Kidney glomerular epithelial cell (primary cell): ENCODE data around the gene SMYD2.
A peak's percentile ranks its signal among the peaks of the same experiment; 100 is the strongest.

Experiments
- DNase-seq: peaks from one replicate; lab custom pipeline; 2025; lab: John Stamatoyannopoulos, UW

The SMYD2 gene

DNA sequence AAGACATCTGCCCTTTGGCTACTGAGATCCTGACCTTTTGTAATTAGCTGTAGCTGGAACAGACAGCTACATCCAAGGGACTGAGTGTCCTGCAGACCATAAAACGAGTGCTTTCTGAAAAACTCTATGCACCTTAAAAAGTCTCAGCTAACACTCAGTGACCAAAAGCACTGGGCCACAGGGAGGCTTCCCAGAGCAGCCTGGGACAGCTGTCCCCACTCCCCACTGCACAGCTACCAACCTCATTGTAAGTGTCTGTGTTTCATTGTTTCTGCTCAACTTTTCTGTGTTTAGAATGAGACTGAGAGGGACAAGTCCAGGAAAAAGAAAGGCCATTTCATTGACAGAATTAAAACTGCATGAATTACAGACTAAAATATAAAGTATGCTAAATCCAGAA lies 80.7 kb downstream of the SMYD2 start:
- no peak for DNase-seq

DNA sequence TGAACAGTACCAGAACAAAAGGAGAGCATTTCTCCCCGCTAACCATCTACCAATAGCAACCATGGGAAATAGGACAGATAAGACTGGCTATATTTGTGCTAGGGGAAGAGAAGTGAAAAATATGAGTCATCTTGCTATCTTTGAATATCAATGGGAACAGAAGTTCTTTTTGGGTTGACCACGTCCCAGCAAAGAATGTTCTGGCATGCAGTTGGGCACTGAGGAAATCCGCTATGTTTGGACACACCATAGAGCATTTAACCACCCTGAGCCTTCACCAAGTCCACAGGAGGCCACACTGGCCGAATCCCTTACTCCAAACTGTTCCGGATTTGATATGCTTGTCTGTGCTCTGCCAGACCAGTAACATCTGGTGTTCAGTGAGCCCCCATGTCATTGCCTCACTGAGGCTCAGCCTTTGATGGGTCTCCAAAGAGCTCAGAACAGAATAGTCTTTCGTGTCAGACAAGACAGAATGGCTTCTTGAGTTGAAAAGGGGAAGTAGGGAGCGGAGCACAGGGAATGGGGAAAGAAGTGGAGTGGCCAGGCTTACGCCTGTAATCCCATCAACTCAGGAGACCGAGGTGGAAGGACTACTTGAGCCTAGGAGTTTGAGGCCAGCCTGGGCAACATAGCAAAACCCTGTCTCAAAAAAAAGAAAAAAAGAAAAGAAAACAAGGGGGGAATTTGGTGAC lies 81.4 kb downstream of the SMYD2 start:
- DNase-seq = no peak

DNA sequence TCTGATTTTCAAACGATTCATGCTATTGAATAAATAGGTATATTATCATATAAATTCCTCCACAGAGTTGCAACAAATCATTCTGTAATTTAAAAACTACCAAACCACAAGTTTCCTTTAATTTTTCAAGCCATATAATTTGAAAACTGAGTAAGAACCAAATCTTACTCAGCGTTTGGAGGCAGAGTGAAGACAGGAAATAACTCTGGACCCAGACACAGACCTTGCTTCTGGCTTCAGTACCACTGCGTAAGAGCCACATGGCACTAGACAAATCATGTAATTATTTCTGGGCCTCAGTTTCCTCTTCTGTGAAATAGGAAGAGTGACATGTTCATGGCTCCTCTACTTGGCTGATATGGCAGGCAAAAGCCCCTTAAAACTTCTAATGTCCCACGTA lies 82.4 kb downstream of the SMYD2 start:
- no peak for DNase-seq

DNA sequence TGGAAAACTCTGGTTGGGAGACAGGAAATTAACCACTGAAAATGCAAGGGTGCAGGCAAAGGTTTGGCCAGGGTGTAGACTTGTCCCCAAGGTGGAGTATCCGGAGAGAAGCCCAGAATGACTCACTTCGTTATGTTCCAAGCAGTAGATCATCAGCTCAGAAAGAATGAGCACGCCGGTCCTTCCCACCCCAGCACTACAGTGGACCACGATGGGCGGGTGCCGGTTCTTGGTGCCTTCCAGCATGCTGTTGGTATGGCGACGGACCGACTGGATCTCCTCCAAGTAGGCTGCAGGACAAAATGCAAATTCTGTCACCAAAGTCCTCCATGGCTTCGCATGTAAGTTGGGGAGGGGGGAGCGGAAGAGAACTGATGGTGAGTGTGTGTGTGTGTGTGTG lies 83.4 kb downstream of the SMYD2 start:
- DNase-seq = no peak

DNA sequence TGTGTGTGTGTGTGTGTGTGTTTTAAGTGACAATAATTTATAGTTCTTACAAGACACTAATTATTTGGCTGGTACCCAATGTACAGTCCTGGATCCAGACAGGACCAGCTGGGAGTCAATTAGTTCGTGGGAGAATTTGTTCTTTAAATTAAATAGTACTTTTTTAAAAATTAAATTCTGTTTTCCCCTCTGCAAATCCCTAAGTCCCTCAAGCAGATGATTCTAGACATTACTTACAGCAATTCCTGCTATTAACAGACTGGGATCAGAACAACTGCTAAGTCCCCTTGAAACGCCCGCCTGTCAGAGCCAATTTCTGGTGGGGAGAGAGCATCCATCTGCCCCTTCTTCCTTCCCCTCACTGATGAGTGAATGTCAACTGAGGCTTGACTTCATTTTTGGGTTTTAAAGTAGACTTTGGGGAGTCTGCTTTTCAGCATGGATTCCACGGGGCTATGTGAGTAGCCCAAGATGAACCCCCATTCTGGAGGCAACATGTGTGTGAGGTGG lies 83.9 kb downstream of the SMYD2 start:
- DNase-seq = no peak

DNA sequence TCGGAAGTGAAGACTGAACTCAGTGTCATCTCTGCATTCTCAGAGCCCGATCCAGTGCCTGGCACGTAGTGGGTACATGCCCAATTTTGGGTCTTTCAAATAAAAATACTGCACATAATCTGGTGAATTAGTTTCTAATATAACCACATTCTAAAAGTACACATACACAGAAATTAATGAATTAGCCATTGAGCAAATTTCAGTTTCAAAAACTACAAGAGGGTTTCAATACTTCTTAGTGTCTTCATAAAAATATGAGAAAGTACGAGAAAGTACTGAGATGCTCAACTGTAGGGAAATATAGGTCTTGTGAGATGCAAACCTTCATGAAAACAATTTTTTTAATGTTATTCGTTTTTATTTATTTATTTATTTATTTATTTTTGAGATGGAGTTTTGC lies 86.9 kb downstream of the SMYD2 start:
- no peak for DNase-seq

DNA sequence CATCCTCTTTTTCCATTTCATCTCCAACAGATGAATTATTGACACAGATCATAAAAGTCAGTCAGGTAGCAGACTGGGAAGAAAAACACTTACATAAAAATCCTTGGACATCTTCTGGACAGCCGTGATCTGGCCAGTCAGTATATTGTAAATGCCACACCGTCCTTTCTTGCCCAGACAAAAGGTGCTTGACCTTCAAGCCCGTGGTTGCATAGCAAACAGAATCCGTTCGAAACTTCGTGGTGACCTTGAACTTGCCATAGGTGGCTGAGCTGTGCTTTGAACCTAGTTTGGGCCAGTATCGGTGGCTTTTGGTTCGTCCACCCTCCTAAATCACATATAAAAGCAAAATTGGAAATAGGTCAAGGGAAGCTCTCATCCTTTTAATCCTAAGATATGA lies 88.4 kb downstream of the SMYD2 start:
- no peak for DNase-seq

DNA sequence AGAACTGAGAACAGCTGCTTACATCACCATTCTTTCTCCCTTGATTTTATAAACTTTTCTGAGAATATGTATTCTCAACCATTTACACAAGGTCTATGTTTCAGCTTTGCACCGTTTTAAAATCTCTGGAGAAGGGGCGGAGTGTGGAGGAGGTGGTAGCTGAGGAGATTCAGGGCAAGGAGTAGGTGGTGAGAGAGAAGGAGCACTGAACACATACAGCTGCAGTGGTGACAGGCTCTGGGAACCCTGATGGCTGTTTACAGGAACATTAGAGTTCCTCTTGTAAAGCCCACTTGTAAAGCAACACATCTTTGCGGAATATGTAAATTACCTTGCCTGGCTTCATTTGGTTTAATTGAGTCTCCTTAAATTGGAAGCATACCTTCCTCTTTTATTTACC lies 89.7 kb downstream of the SMYD2 start:
- DNase-seq = no peak

DNA sequence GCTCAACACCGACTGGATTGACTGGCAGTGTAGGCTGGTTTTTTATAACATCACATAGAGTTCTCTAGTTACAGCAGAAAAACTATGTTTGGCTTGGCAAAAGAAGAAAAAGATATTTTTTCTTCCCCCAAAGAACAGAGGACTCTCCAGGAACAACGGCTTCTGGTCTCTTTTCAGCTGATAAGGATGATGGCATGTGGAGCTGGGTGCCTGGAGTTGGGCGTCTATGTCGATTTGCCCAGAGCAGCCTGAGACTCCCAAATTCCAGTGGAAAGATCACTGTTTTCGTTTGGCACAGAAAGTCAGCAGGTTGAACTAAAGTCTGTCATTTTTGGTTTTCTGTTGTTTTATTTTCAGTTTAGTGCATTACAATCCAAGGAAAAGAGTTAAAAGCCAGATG lies 91.1 kb downstream of the SMYD2 start:
- DNase-seq = no peak

DNA sequence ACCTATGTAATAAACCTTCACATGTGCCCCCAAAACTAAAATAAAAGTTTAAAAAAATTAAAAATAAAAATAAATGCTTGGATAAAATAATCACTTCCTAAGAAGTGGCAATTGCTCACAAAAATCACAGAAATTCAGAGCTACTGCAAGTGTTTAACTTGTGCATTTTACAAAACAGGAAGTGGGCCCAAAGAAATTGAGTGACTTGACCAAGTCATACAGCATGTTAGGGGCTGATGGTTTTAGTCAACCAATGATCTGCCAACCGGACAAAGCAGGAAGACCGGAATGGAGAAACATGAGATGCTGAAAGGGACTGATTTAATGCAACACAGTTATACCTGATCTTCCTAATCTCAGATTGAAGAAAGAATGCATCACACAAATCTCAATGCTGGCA lies 96.5 kb downstream of the SMYD2 start:
- no peak for DNase-seq

DNA sequence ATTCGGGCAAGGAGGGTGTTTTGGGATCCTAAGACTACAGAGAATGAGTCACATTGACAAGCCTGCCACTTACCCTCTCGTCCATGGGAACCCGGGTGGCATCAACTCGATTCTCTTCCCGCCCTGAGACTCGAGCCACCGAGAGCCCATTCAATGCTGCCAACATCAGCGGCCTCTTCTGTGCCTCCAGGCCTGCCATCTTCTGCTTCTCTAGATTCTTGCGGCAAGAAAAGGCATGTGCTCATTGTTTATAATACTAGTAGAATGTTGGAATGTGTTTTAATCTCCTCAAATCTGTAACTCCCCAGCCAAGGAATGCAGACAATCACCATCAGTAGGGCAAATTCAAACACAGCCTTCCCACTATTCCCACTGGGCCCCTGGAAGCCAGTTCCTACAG lies 96.9 kb downstream of the SMYD2 start:
- DNase-seq = peak; percentile 31

DNA sequence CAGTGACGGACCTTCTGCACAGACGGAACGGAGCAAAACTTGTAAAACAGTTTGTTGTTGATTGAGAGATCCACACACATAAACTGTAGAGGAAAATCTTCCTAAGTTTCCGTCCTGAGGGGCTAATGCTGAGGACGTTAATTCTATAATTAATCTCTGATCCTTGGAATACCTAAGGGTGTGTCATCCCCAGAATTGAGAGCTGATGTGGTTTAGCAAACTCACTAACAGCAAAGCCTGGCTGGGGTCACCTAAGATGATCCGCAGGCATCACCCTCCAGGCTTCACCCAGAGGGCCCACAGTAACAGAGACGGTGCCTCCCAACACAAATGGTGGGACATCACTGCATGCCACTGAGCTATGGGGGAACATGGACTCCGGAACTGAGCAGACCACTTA lies 97.5 kb downstream of the SMYD2 start:
- DNase-seq = no peak

DNA sequence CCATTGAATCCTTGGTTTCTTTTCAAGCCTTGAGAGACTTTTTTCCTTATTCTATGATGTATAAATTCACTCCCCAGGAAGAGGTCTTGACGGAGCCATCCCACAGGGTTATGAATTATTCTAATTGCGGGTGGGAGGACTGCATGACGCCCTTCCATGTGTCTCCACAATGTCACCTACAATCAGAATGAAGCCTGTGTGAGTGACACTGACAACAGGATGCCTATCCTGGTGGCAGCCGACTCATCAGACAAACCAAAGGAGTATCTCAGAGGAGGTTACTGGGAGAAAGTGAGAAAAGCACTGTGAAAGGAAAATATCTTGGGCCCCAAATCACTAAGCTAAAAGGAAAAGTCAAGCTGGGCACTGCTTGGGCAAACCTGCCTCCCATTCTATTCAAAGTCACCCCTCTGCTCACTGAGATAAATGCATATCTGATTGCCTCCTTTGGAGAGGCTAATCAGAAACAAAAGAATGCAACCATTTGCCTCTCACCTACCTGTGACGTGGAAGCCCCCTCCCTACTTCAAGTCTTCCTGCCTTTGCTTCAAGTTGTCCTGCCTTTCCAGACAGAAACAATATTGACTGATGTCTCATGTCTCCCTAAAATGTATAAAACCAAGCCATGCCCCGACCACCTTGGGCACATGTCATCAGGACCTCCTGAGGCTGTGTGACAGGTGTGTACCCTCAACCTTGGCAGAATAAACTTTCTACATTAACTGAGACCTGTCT lies 98.4 kb downstream of the SMYD2 start:
- no peak for DNase-seq

DNA sequence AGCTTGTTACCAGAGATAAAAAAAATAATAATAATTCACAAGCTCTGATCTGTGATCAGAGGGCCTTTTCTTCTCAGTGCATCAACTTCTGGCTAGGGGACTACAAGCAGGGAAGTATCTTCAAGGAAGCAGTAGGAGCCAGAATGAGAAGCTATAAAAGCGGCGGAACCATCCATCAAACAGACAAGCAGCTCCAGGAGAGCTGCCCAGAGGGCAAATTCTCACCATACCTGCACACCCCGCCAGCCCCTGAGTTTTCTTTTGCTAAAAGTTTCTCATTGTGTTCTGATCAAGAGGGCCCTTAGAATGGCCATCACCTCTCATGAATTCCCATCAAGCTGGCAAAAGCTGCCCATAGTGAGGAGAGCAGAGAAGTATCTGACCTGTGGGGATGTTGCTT lies 99.4 kb downstream of the SMYD2 start:
- peak; percentile 19 for DNase-seq

DNA sequence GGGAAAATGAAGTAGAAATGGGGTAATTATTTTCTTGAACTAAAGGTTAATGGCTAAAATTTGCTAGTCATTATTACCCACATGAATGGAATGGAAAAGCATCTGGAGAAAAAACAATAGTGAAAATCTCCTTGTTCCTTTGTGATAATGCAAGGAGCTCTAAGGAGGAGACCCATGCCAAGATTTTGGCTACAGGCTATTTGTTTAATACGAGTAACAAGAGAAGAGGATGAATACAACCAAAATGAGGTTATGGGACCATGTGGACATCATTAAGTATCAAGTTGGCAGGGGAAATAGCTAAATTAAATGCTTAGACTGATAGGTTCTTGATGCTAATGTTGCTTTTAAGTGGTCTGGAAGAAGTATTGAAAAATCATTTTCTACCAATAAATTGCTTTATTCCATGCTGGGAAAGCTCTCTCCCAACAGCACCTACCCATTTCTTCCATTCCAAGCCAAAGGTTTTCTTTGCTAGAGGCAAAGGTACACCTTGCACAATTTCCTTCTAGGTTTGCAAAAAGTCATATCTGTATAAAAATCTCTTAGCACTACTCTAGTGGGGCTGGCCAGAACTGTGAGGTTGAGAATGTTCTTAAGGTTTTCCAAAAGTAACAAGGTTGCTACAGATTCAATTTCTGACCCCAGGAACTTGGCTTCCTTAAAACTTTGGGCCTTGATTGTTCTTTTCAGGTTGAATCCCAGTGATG lies 100.2 kb downstream of the SMYD2 start:
- DNase-seq = no peak

DNA sequence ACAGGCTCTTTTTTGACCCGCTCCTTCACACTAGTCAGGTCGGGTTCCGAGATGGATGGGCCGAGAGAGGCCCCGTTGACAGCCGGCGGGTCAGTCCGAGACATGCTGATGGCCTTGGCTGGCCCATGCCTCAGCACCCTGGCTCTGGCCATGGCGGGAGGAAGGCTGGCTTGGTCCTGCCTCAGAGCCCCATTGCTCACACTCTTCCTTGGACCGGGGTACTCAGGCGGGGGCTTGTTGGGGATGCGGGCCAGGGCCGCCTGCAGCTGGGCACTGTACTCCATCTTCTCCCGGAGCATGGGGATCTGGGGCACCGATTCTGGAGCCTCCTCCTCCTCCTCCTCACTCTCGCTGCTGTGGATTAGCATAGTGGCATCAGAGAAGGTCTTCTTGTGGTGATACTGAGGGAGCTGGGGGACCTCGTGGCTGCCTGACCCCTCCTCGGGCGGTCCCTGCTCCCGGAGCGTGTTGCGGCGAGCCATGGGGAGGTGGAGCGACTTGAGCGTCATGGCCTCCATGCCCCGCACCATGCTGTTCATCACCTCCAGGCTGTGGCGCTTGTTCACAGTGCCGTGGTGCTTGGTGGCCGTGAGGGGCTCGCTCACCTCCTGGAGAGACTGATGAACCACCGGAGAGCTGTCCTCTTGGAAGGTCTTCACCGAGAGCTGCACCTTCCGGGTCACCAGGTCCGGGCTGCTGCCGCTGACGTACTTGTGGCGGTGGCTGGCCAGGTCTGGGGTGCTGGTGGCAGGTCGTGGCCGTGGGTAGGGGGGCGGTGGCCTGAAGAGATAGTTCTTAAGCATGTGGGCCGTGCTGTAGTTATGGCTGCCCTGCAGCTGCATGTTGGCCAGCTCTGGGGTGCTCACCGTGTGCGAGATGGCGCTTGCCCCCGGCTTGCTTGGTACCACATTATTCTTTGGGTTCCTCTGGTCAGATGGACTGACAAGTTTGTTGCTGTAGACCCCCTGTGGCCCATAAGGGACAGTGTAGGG lies 102.7 kb downstream of the SMYD2 start:
- no peak for DNase-seq

DNA sequence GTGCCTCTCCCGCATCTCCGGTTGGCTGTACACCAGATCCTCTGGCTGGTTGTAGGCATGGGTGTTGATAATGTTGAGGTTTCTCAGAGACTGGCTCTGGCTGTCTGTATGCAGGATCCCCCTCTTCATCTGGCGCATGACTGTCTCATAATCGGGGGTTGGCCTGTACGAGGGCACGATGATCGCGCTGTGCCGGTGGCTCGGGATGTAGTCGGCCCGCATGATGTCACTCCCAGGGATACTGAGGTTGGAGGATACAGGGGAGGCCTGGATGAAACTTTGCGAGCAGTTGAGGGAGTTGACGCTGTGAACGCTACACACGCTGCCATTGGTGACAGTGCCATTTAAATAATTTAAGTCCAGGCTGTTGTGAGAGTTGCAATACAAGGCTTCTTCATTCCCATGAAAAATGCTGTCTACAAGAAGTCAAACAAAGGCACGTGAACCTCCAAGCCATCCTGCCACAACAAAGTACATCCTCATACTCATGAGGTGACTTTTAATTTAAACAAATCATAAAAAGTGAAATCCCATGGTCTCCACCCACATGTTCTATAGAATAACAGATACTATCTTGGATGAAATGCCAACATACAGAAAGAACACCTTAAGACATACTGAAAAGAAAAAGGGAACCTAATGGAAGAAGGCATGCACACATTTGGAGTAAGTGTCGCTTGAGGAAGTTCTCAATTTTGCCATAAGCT lies 103.6 kb downstream of the SMYD2 start:
- no peak for DNase-seq

DNA sequence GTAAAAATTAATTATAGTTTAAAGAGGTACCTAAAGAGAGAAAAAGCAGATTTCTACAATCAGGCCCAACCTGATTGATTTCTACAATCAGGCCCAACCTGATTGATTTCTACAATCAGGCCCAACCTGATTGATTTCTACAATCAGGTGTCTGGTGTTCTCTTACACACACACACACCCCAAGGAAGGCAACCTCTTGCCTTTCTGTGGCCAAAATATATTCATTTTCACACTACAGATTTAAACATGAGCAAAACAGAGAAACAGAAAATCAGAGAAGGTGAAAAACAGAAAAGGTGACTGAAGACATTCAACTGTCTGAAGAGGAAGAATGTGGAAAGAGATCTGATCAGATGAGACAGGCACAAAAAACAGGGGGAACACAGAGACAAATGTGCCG lies 104.5 kb downstream of the SMYD2 start:
- no peak for DNase-seq

DNA sequence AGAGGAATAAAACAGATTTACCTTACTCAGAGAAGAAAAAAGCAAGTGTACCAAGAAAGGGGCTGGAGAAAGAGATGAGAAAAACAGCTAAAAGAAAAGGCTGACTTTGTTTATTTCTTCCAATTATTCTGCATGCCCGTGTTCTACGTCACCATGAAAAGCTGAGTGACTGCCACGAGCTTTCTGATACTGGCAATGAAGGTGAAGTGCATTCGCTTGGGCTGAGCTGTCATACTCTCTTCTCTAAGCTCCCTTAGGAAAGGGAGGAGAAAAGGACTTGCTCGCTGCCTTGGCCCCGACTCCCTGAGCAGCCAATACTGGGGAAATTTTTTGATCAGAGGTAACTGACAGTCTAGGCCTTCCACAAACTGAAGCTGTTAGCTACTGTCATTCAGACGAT lies 105.4 kb downstream of the SMYD2 start:
- no peak for DNase-seq
